GM19372 (cell line): Measurements from ENCODE around the gene CPSF7.
"Not testable (repeated sequence)": the region's sequence is repeated elsewhere in the genome, so short reads cannot be mapped to it uniquely, and the experiment has no call there.

Experiments used
- ATAC-seq: cut with Tn5 transposase; IDR thresholded peaks from one replicate; pipeline ENCODE4 v1.9.1; 2021; ENCODE audit warnings: mild to moderate bottlenecking, low read depth, moderate library complexity; ENCODE audit not compliant: unreplicated experiment

CPSF7 gene

GRCh38 chr11:61392981-61393595 is 36.7 kb downstream of the CPSF7 start:
- no peak for ATAC-seq

GRCh38 chr11:61390161-61390560 is 39.6 kb downstream of the CPSF7 start:
- no peak for ATAC-seq

DNA sequence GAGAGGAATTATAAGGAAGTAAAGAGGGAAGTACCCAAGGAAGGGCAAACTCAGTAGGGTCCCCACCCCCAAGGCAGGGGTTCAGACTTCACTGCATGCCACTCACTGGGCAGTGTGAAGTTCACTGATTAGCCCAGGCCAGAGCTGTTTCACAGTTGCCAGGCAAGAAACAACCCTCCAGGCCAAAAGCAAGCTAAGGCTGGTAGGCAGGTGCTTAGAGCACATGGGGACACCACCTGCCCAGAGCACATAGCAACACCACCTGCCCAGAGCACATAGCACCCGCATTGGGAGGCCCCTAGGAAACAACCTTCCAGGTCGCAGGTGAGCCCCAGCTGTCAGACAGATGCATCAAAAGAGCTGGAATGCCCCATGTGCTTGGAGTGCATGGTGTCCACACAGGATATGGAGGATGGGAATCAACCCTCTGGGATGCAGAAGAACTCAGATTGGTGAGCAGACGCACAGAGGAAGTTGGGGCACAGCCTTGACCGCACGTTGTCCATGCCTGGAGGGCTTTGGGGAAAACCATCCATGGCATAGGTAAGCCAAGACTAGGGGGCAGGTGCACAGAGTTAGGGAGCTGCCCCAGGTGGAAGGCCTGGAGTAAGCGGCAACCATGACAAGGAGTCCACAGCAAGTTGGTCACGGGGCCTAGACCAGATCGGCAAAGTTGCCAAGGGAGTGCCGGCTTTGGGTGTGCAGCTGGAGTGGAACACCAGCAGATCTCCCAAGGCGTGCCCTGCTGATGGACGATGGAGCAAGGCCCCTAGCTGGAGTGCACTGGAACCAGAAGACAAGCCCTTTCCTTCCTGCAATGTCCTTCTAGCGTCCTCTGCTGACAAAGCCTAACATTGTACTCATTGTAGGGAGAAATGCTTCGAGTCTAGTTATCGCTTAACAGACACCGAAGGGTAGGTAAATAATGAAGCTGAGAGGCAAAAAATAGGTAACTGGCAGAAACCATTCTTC is 45.2 kb downstream of the CPSF7 start:
- no peak for ATAC-seq

GRCh38 chr11:61383859-61384258 is 45.9 kb downstream of the CPSF7 start:
- ATAC-seq, result not testable (repeated sequence)

DNA sequence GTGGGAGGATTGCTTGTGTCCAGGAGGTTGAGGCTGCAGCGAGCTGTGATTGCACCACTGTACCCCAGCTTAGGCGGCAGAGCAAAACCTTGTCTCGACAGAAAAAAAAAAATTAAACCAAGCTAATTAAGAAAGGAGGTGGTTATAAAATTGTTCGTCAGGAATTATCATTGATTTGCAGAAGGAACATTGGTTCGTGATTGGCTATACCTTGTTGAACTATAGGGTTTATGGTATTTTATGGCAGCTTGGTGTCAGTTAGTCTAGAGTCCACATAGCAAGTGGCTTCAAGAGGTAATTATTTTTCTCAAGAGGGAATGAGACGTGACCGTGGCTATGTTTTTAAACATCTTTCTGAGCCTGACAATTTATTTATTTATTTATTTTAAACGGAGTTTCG is 48.9 kb downstream of the CPSF7 start:
- ATAC-seq, result no peak

GRCh38 chr11:61378713-61379313 is 51.0 kb downstream of the CPSF7 start:
- no peak for ATAC-seq

GRCh38 chr11:61377461-61378160 is 52.2 kb downstream of the CPSF7 start:
- ATAC-seq, result no peak

- ATAC-seq, result no peak
Observed at GRCh38 chr11:61375761-61376108, 54.0 kb downstream of the CPSF7 start.

GRCh38 chr11:61372659-61373420 is 56.9 kb downstream of the CPSF7 start:
- ATAC-seq, result no peak

DNA sequence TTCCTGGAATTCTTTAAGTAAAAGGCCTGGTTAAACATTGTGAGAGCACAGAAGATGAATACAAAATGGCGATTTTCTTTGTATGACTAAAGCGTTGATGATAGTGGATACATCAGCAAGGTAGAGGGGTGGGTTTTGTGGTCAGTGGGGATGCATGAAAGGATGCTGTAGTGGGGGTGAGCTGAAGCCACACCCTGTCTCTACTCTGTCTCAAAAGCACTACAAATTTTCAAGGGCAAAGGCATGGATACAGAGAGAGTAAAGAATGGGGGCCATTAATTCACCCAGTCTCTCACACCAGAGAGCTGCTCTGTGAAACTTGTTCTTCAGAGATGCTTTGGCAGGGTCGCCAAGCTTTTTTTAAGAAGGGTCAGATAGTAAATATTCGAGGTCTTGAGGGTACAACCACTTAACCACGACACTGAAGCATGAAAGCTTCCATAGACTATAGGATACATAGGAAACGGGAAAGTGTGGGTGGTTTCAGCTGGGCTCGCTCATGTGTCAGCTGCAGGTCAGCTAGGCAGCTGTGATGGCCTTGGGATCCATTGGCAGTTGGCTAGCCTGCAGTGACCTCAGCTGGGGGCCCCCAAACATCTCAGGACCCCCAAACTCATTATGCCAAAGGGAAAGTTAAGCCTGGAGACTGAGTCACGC is 59.3 kb downstream of the CPSF7 start:
- ATAC-seq, result no peak

GRCh38 chr11:61369372-61370348 is 60.1 kb downstream of the CPSF7 start:
- ATAC-seq, result no peak

DNA sequence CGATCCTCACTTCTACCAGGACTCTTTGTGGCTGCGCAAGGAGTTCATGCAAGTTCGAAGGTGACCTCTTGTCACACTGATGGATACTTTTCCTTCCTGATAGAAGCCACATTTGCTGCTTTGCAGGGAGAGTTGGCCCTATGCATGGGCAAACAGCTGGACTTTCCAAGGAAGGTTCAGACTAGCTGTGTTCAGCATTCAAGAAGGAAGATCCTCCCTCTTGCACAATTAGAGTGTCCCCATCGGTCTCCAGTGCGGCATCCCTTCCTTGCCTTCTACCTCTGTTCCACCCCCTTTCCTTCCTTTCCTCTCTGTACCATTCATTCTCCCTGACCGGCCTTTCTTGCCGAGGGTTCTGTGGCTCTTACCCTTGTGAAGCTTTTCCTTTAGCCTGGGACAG is 61.1 kb downstream of the CPSF7 start:
- ATAC-seq, result no peak

- no peak for ATAC-seq
Observed at GRCh38 chr11:61367406-61367805, 62.4 kb downstream of the CPSF7 start.

- no peak for ATAC-seq
Observed at GRCh38 chr11:61364012-61364675, 65.6 kb downstream of the CPSF7 start.

GRCh38 chr11:61362542-61362875 is 67.3 kb downstream of the CPSF7 start:
- no peak for ATAC-seq

DNA sequence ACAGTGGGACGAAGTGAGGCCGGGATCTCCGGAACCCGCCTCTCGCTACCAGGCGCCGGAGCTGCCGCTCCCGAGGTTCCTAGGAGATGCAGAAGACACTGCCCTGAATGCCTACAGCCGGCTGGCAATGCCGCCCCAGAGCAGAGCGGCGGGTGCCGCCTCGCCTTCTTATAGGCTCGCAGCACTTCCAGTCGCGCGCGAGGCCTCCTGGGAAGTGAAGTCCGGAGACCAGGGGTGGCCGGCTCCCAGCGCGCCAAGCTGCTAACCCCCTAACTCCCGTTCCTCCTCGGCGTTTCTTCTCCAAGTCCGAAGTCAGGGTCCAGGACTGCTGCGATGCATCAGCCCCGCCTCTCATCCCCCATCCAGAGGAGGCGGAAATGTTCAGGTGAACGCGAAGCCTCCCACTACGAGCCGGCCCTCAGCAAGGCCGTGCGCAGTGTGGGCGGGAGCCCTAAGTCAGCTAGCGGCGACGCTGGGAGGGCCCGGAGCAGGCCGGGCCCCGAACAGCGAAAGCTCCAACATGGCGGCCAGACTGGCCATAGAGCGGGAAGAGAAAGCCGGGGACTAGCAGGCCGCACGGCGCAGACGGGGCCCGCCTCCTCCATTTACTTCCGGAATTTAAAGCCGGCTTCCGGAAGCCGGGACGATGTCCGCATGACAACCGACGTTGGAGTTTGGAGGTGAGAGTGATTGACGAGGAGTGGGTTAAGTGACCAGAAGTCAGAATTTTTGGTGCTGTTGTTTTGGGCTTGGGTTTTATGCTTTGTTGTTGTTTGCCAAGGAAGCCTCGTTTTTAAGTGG is 67.8 kb downstream of the CPSF7 start, which contains the start of the genes CYB561A3 and TMEM138:
Gene CYB561A3 (minus strand): TSS at position 142 of the 801 bp plus-strand sequence. CDS start 5,169 bp downstream, outside the sequence.
Gene TMEM138 (plus strand): TSS at position 634 of the 801 bp plus-strand sequence. CDS start 2,017 bp downstream, outside the sequence.
- peak; percentile 83 for ATAC-seq

GRCh38 chr11:61361237-61361740 is 68.5 kb downstream of the CPSF7 start:
- ATAC-seq, result no peak
